ENCODE results near the gene TMPRSS11E.
"Not testable (repeated sequence)": the region's sequence is repeated elsewhere in the genome, so short reads cannot be mapped to it uniquely, and the experiment has no call there.

The TMPRSS11E gene

DNA sequence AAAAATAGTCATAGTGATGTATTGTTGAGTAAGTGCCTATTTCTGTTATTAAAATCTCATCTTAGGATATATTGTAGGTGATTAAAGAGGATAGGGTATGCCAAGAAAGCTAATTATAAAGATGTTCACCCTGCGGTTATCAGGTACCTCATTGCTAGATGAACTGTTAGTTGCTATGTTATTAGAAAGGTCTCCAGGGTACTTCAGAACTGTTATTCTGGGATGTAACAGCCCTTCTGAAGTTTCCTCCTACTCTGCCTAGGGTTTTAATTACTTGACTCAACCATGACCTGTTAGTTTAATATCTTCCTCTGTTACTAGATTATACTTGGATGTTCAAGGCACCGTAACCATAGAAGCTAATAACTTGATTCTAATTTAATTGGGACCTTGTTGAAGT lies 15.4 kb downstream of the TMPRSS11E start:
- DNase-seq (ENCODE audit: low spot score): no peak

DNA sequence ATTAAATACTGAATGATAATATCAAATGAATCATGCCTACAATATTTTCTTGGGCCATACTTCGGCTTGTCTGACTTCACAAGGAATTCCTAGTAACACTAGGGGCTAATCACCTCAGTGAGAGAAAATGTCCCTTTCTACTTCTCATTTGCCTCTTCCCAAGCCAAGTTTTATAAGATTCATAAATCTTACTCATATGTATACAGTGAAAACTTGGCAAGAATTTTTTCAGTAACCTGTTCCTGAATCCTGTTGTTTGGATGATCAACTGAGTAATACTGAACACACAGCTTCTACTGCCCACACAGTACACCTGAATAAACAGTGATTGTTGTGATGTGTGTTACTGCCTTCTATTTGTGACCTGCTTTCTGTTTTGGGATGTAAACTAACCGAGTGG lies 16.5 kb downstream of the TMPRSS11E start:
- no peak for DNase-seq (ENCODE audit: low spot score)

GRCh38 chr4:68465058-68465457 lies 17.8 kb downstream of the TMPRSS11E start:
- DNase-seq (ENCODE audit: low spot score): no peak

DNA sequence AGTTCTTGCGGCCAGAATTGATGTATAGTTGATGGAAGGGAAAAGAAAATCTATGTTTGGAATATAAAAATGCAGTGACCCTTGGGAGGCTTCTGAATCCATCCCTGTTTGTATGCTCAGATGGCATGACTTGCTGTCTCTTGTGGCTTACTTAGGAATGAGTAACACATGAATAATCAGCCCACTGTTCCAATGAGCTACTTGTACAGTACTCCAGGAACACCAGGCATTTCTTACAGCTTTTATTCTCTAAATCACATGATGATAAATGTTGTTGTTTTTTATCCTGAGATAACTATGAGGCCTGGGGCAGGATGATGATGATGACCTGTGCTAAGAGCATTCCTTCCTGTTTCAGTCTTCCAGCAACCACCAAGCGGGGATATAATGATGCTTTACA lies 18.9 kb downstream of the TMPRSS11E start:
- no peak for DNase-seq (ENCODE audit: low spot score)

- no peak for DNase-seq (ENCODE audit: low spot score)
Observed at GRCh38 chr4:68466751-68467150, 19.5 kb downstream of the TMPRSS11E start.

GRCh38 chr4:68469482-68469881 lies 22.2 kb downstream of the TMPRSS11E start:
- DNase-seq (ENCODE audit: low spot score): no peak

DNA sequence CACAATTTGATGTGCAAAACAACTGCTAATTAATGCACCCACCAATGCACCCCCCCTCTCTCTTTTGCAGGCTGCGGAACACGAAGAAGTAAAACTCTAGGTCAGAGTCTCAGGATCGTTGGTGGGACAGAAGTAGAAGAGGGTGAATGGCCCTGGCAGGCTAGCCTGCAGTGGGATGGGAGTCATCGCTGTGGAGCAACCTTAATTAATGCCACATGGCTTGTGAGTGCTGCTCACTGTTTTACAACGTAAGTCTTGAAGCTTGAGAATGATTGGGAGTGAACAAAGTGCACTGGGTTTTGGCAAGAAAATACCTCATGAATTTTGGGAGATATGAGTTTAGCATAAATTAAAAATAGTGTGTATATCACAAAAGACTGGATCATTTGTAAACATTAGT lies 28.9 kb downstream of the TMPRSS11E start:
- no peak for DNase-seq (ENCODE audit: low spot score)

- DNase-seq (ENCODE audit: low spot score): peak; percentile 13
Observed at GRCh38 chr4:68489338-68489737, 42.1 kb downstream of the TMPRSS11E start.

GRCh38 chr4:68490826-68491457 lies 43.7 kb downstream of the TMPRSS11E start:
- no peak for DNase-seq (ENCODE audit: low spot score)

DNA sequence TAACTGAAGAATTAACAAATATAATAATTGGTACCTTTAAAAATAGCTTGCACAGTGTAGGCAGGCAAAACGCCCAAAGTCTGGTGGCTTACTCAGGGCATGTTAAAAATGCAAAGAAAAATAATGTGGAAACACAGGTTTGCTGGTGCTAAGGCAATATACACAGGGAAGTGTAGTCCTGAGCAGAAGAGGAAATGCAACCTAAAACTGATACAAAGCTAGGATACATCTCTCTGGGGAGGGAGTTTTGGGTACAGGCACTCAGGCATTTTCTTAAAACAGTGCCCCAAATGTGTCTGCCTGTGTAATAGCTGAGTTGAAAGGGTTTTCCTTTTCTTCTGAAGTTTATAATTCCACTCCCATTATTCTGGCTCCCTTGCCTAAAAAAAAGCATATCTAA lies 47.4 kb downstream of the TMPRSS11E start:
- DNase-seq (ENCODE audit: low spot score): no peak

DNA sequence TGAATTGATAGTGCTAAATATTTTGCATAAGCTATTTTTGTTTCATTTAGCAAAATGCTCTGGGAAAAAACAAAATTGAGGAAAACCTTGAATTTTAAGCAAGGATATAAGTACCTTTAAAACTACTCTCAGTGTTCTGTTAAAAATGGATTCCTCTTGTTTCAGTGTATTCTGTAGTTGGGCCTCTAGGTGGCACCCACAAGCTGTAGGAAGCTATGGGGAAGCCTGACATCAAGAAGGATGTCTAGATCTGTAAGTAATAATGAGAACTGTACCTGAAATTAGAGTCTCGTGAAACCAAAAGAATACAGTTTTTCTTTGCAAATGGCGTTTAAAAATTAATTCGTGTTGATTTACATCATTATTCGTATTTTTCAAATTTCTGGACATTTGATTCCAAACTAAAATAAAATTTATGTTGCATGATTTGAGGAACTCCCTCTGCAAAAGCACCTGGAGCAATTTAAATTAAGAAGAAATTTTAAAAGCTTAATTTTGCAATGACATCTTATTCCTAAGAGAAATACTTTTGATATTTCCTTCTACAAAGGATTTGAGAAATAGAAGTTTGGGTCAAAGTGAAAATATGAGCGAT lies 51.2 kb downstream of the TMPRSS11E start:
- peak; percentile 52 for DNase-seq (ENCODE audit: low spot score)

DNA sequence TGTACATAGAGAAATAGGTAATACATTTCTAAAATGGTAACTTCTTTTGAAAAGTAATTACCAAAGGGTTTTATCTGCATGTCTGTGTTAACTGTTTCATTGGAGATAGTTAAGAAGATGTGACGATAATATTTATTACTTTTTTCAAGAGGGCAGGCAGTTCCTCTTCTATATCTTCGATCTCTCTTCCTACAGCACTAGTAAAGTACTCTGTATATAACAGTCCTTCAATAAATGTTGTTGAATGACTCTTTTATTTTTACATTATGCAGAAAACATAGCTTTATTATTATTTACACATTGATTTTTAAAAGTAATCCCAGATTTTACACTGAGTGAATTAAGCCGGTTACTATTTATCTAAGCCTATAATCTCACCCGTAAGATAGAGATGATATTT lies 51.8 kb downstream of the TMPRSS11E start:
- no peak for DNase-seq (ENCODE audit: low spot score)

GRCh38 chr4:68503462-68503861 lies 56.2 kb downstream of the TMPRSS11E start:
- DNase-seq (ENCODE audit: low spot score): not testable (repeated sequence)

- not testable (repeated sequence) for DNase-seq (ENCODE audit: low spot score)
Observed at GRCh38 chr4:68504836-68505235, 57.6 kb downstream of the TMPRSS11E start.

- DNase-seq (ENCODE audit: low spot score): not testable (repeated sequence)
Observed at GRCh38 chr4:68505452-68505851, 58.2 kb downstream of the TMPRSS11E start.

- no peak for DNase-seq (ENCODE audit: low spot score)
Observed at GRCh38 chr4:68518889-68519288, 71.6 kb downstream of the TMPRSS11E start.

DNA sequence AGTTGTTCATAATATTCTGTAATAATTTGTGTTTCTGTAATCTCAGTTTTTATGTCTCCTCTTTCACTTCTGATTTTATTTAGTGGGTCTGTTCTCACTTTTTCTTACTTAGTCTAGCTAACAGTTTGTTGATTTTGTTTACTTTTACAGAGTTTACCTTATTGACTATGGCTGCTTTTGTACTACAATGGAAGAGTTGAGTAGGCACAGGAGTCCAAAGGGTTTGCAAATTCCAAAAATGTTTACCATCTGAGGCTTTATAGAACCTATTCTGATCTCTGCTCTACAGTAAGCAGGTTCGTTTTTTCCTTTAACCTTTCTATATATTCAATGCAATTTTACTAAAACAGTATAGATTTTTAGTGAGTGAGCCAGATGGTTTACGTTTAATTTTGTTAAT lies 73.7 kb downstream of the TMPRSS11E start:
- DNase-seq (ENCODE audit: low spot score): no peak

DNA sequence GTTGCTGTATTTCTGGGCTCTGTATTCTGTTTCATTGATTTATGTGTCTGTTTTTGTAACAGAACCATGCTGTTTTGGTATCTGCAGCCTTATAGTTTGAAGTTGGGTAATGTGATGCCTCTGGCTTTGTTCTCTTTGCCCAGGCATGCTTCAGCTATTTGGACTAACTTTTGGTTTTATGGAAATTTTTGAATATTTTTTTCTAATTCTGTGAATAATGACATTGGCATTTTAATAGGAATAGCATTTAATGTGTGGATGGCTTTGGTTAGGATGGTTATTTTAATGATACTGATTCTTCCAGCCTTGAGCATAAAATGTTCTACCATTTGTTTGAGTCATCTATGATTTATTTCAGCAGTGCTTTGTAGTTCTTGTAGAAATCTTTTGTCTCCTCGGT lies 75.0 kb downstream of the TMPRSS11E start:
- DNase-seq (ENCODE audit: low spot score): not testable (repeated sequence)

GRCh38 chr4:68535974-68536373 lies 88.7 kb downstream of the TMPRSS11E start:
- DNase-seq (ENCODE audit: low spot score): no peak

GRCh38 chr4:68536375-68536774 lies 89.1 kb downstream of the TMPRSS11E start:
- DNase-seq (ENCODE audit: low spot score): no peak

DNA sequence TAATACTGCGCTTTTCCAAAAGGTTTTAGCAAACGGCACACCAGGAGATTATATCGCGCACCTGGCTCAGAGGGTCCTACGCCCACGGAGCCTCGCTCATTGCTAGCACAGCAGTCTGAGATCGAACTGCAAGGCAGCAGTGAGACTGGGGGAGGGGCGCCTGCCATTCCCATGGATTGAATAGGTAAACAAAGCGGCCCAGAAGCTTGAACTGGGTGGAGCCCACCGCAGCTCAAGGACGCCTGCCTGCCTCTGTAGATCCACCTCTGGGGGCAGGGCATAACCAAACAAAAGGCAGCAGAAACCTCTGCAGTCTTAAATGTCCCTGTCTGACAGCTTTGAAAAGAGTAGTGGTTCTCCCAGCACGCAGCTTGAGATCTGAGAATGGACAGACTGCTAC lies 95.5 kb downstream of the TMPRSS11E start:
- not testable (repeated sequence) for DNase-seq (ENCODE audit: low spot score)

Data from D341Med (cell line).